ENCODE data around the gene CD177. TPM values are rescaled to one million over a fixed set of nuclear protein-coding genes. Genes with fewer than 3 reads are reported as not detected.

Gene CD177
- total and polyA plus RNA-seq, 2 of the 8 experiments (the other 6 are each of a cell fraction or from before 2014, with no cell fraction given) = 3.4 to 10.0 TPM

DNA sequence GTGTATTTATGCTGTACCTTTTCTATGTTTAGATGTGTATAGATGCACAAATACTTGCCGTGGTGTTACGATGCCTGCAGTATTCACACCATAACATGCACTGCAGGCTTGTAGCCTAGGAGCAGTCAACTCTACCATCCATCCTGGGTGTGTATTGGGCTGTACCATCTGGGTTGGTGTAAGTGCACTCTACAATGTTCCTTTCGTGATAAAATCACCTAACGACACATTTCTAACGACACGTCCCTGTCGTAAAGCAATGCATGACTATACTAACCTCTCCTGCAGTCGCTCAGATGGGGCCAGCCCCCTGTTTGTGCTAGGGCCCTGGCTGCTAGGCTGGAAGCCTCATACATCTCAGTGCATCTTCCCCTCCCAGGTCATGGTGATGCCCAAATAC, 18.4 kb downstream of the CD177 start:
- ChIA-PET POLR2A (ENCODE audit: partially characterized antibody) (no interaction called here), CTCF (ENCODE audit: partially characterized antibody) (no interaction called here)
- no peaks in the 10 kb centered on the region for H3K79me2 ChIP-seq (ENCODE audit: control insufficient read depth in 1 of 2, insufficient read depth in 2 of 2, low read length in 2 of 2)
- no peak overlapping the region for H4K5ac ChIP-seq (ENCODE audit: insufficient read length, low read depth, low read length)
- H3K18ac ChIP-seq (ENCODE audit: extremely low read depth, low read length) = no peak overlapping the region
- H3K23ac ChIP-seq (ENCODE audit: insufficient read length) = no peak overlapping the region
- no peak overlapping the region for H4K8ac ChIP-seq (ENCODE audit: extremely low read depth, insufficient read depth, low read length)
- H3K9ac ChIP-seq (replicated peaks in 1 of 4; ENCODE audit: extremely low read depth in 1 of 4, low read depth in 3 of 4, low read length in 3 of 4) = no peak overlapping the region
- H3K36me3 ChIP-seq (ENCODE audit: control insufficient read depth in 2 of 4, insufficient read depth in 4 of 4, low read length in 3 of 4) = no peaks in the 10 kb centered on the region
- H2BK5ac ChIP-seq (ENCODE audit: low read depth, low read length) = no peak overlapping the region
- no peak overlapping the region for H3K4ac ChIP-seq (replicated peaks; ENCODE audit: insufficient read length, low read depth, low read length)
- no peak for FAIRE-seq
- no peak overlapping the region for H4K91ac ChIP-seq (replicated peaks; ENCODE audit: insufficient read length, low read length)
- peaks cover 0 to 2% (median 0%) of the 10 kb centered on the region in 4 experiments; a peak in 2 of 7 replicates for H3K4me1 ChIP-seq (replicated peaks in 1 of 4; ENCODE audit: control insufficient read depth in 3 of 4, insufficient read depth in 4 of 4, low read length in 3 of 4)
- no peak overlapping the region for H2BK20ac ChIP-seq (ENCODE audit: low read length)
- no peak for DNase-seq (ENCODE audit: low read depth in 1 of 2, low spot score in 2 of 2)
- H3K23me2 ChIP-seq (ENCODE audit: low read depth, low read length) = no peaks in the 10 kb centered on the region
- no peaks in the 10 kb centered on the region for H3K9me3 ChIP-seq (ENCODE audit: insufficient read depth in 2 of 2, low read depth in 1 of 2, low read length in 1 of 2)
- no peak overlapping the region for H3K14ac ChIP-seq (ENCODE audit: insufficient read length)
- no peaks in the 10 kb centered on the region for H3K79me1 ChIP-seq (ENCODE audit: low read depth, low read length)
- H3K4me2 ChIP-seq (ENCODE audit: insufficient read depth in 1 of 2, low read depth in 2 of 2, low read length in 2 of 2) = no peak overlapping the region
- H4K20me1 ChIP-seq (replicated peaks in 1 of 2; ENCODE audit: control insufficient read depth in 1 of 2, insufficient read depth in 2 of 2, low read length in 2 of 2) = no peaks in the 10 kb centered on the region
- no peak overlapping the region for H2BK15ac ChIP-seq (ENCODE audit: low read length)
- H2BK12ac ChIP-seq (ENCODE audit: low read depth, low read length) = no peak overlapping the region
- H2AFZ ChIP-seq (ENCODE audit: low read length) = no peak overlapping the region
- no peak overlapping the region for H2AK5ac ChIP-seq (ENCODE audit: low read depth, low read length)
- no peak overlapping the region for H3K56ac ChIP-seq (replicated peaks; ENCODE audit: insufficient read length, low read depth, low read length)
- H3K27ac ChIP-seq (ENCODE audit: low read depth, low read length) = no peak overlapping the region
- H2BK120ac ChIP-seq (replicated peaks; ENCODE audit: low read depth, low read length) = no peak overlapping the region
- H3K4me3 ChIP-seq (ENCODE audit: extremely low read depth in 1 of 4, insufficient read depth in 2 of 4, low read depth in 3 of 4, low read length in 4 of 4) = no peak overlapping the region
- peaks cover 0 to 2% (median 0%) of the 10 kb centered on the region in 4 experiments; a peak in 1 of 7 replicates for H3K27me3 ChIP-seq (replicated peaks in 1 of 4; ENCODE audit: control insufficient read depth in 3 of 4, extremely low read depth in 1 of 4, insufficient read depth in 3 of 4, low read length in 3 of 4)
- WGBS, 2 experiments (ENCODE audit: extremely low coverage in 1 of 2, insufficient coverage in 1 of 2, insufficient read length in 1 of 2, insufficient replicate concordance in 2 of 2, low coverage in 1 of 2, low lambda C conversion rate in 2 of 2, missing lambda C conversion rate in 1 of 2) = 83% methylated on average over 8 of the region's 8 CpGs; no CpG with 5 or more reads in 1 of the 2 experiments
